Ovary (tissue), 3 donors: ENCODE results near the gene EEF2.

Experiments
- CTCF ChIP-seq, 3 donors: fragments of 450-650 bp in 2 of 3; fragments of 200-600 bp in 1 of 3; IDR thresholded peaks; one replicate each; pipeline versions ENCODE4 v1.5.1 to v1.8.0; 2016 to 2022; ENCODE audit warnings: antibody characterized with exemption in 3 of 3, mild to moderate bottlenecking in 1 of 3
- POLR2A ChIP-seq: fragments of 450-650 bp; IDR thresholded peaks from one replicate; pipeline ENCODE4 v1.6.1; 2017; ENCODE audit warnings: antibody characterized with exemption, mild to moderate bottlenecking, moderate library complexity
- donor health status: DM: no; HTN: no; CAD: no.

- TF ChIP-seq CTCF (IDR thresholded peaks at IDR 0.05) (no peak), POLR2A (no peak)
These were observed 10.1 kb downstream of the EEF2 start for GRCh38 chr19:3975144-3975543.
